Ectodermal cell (in vitro differentiated cells): ENCODE results near the gene PPP2R5C.

Experiments used
- H3K27ac ChIP-seq: 2 replicates; pipeline ENCODE4 v1.7.0; 2013; ENCODE audit warnings: mild to moderate bottlenecking, low read depth, low read length; ENCODE audit not compliant: insufficient read depth, poor library complexity, severe bottlenecking
- H3K27me3 ChIP-seq: 2 replicates; pipeline ENCODE4 v1.7.0; 2013; ENCODE audit warnings: mild to moderate bottlenecking, low read length; ENCODE audit not compliant: insufficient read depth, control insufficient read depth, poor library complexity, severe bottlenecking
- H3K36me3 ChIP-seq: one replicate; pipeline ENCODE4 v1.7.0; 2013; ENCODE audit warnings: low read length; ENCODE audit not compliant: control insufficient read depth, insufficient read depth
- H3K4me1 ChIP-seq: one replicate; pipeline ENCODE4 v1.7.0; 2013; ENCODE audit warnings: low read length; ENCODE audit not compliant: control insufficient read depth, insufficient read depth
- H3K4me3 ChIP-seq: 2 replicates; pipeline ENCODE4 v1.7.0; 2013; ENCODE audit warnings: low read depth, low read length, control low read depth; ENCODE audit not compliant: insufficient read depth
- H3K9me3 ChIP-seq: 2 replicates; pipeline ENCODE4 v1.7.0; 2013; ENCODE audit warnings: mild to moderate bottlenecking, low read length, moderate library complexity; ENCODE audit not compliant: control insufficient read depth
- WGBS, 2 experiments: methylation state at CpG; one replicate each; pipeline ENCODE4 v1.1.7; 2013; ENCODE audit warnings: missing lambda C conversion rate in 2 of 2; 5-methylcytosine and 5-hydroxymethylcytosine counted together

Gene PPP2R5C

DNA sequence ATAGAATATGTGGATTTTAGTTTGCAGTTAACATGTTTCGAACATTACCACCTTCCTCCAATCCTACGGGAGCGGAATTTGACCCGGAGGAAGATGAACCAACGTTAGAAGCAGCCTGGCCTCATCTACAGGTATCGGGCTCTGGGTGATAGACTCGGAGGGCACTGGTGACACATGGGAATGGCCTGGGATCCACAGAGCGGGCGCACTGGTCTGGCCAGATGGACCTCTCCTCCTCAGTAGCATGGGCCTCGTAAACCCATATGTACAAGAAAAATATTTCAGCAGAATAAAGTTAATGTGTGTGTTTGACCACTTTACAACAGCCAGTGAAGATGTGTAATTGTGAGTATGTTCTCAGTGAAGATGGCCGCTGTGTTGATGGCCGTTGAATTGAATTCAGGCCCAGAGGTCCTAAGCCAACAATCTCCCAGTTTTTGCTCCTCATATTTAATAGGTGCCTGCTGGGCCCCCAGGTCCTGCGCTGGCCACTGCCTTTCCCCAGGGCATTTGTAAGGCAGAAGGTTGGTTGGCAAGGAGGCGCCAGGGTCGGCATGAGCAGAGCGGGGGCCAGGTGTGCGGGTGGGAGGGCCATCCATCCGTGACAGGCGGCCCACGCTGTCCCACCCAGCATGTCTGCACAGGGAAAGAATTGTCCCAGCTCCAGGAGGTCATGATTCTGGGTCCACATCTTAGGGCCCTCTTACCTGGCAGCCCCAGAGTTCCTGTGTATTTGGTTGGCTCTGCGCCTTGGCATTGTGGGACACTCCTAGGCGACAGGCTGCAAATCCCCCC, 120.8 kb downstream of the PPP2R5C start:
- no peak overlapping the region for H3K4me3 ChIP-seq
- no peaks in the 10 kb centered on the region for H3K4me1 ChIP-seq
- H3K27ac ChIP-seq = no peak overlapping the region
- H3K9me3 ChIP-seq = no peaks in the 10 kb centered on the region
- WGBS, 2 experiments = 96 to 97% methylated on average over 22 of the region's 22 CpGs
- H3K27me3 ChIP-seq = no peaks in the 10 kb centered on the region
- peaks cover 15% of the 10 kb centered on the region for H3K36me3 ChIP-seq

DNA sequence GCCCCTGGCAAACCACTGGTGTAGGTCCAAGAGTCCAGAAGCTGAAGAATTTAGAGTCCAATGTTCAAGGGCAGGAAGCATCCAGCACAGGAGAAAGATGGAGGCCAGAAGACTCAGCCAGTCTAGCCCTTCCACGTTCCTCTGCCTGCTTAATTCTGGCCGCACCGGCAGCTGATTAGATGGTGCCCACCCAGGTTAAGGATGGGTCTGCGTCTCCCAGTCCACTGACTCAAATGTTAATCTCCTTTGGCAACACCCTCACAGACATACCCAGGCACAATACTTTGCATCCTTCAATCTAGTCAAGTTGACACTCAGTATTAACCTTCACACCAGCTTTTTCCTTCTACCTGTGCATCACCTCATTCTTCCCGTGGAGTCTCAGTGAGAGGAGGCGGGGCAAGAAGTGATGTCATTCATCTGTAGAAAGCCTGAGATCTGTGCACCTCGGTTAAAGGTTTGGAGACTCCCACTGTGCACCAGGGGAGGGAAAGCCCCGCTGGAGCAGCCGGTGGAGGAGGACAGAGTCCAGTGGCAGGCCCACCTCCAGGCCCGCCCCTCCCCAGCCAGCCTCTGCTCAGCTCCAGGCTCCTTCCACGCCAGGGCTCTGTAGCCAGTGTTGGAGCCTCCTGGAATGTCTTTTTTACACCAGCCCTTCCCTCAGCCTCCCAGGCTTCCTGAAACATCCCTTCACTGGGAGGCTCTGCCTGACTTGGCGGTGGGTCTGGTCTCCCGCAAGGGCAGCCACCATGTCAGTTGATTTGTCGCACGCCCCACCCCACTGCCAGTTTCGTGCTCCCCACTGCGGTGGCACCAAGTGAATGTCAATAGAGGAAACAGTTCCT, 122.8 kb downstream of the PPP2R5C start:
- H3K27me3 ChIP-seq = no peaks in the 10 kb centered on the region
- H3K4me1 ChIP-seq = no peaks in the 10 kb centered on the region
- WGBS, 2 experiments = 92 to 93% methylated on average over 17 of the region's 17 CpGs
- H3K36me3 ChIP-seq = peaks cover 15% of the 10 kb centered on the region
- H3K4me3 ChIP-seq = no peak overlapping the region
- no peak overlapping the region for H3K27ac ChIP-seq
- no peaks in the 10 kb centered on the region for H3K9me3 ChIP-seq

DNA sequence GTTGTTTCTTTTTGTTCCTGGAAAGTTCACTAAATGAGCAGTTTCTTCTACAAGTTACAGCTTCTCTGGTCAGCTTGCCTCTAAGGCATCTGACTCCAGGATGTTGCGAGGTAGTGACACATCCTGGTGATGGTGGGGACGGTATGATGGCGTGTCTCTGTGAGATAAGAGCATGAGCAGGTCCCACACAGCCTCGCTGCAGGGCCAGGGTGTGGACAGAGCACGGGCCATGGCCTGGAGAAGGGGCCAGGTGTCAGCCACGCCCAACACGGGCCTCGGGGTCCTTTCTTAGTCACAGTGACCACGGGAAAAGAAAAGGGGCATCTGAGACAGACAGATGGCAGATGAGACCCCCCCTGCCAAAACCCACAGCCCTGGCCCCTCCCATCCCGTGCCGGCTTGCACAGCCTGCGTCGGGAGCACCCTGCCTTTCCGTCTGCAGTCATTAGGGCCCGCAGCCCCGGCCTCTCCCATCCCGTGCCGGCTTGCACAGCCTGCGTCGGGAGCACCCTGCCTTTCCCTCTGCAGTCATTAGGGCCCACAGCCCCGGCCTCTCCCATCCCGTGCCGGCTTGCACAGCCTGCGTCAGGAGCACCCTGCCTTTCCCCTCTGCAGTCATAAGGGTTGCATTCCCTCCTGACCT, 123.5 kb downstream of the PPP2R5C start:
- Histone ChIP-seq H3K9me3 (no peaks in the 10 kb centered on the region), H3K4me3 (no peak overlapping the region), H3K4me1 (no peaks in the 10 kb centered on the region), H3K27ac (no peak overlapping the region), H3K36me3 (peaks cover 15% of the 10 kb centered on the region), H3K27me3 (no peaks in the 10 kb centered on the region)
- 92 to 93% methylated on average over 24 of the region's 24 CpGs for WGBS, 2 experiments

DNA sequence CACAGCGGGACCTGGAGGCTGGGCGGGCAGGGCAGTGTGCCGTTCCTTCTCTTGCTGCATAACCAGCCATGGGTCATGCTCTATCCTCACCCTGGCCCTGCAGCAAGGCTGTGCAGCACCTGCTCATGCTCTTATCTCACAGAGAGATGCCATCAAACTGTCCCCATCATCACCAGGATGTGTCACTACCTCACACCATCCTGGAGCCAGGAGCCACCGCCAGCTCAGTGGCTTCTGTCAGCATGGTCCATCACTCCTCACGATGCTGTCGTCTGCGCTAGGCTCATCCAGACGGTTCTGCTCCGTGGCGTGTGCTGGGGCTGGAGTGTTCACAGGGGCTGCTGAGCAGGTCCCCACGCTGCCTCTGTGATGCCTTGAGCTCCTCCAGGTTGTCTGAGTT, 125.7 kb downstream of the PPP2R5C start:
- WGBS, 2 experiments = 96% methylated on average over 11 of the region's 11 CpGs
- Histone ChIP-seq H3K27me3 (no peaks in the 10 kb centered on the region), H3K4me3 (no peak overlapping the region), H3K9me3 (no peaks in the 10 kb centered on the region), H3K27ac (no peak overlapping the region), H3K36me3 (peaks cover 15% of the 10 kb centered on the region), H3K4me1 (no peaks in the 10 kb centered on the region)

DNA sequence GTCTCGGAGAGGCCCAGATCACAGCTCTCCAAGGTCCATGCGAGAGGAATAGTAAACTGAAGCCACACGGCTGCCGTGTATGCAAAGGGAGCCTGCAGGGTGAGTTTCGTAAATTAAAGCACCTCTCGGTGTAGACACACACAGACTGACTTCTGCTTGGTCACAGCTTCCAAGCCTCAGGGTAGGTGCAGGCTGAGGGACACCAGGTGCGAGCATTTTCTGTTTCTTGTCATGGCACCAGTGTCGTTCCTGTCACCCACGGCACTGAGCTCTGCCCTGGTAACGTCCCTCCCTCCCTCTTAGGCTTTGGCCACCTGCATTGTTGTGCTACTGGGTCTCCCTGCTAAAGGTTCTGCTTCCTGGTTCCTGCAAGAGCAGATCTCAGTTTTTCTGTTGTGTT, 126.7 kb downstream of the PPP2R5C start:
- Histone ChIP-seq H3K4me1 (no peaks in the 10 kb centered on the region), H3K4me3 (no peak overlapping the region), H3K27me3 (no peaks in the 10 kb centered on the region), H3K27ac (no peak overlapping the region), H3K9me3 (no peaks in the 10 kb centered on the region), H3K36me3 (peaks cover 20% of the 10 kb centered on the region)
- 93 to 95% methylated on average over 10 of the region's 10 CpGs for WGBS, 2 experiments

DNA sequence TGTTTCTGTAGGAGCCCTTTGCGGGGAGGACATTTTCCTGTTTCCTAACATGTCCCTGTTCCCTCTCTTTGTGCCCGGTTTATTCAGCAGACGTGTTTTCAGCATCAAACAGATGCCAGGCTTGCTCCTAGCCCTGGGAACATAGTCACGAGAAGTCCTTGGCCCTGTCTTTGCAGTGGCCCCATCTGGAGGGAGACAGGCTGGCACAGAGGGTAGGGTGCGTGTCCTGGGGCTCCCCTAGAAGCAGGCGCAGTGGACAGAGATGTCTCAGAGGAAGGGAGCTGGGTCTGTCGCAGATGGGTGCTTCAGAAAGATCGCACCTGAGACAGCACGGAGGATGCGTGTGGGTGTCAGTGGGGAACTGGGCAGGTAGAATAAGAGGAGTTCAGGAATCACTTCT, 127.9 kb downstream of the PPP2R5C start:
- 95% methylated on average over 10 of the region's 10 CpGs for WGBS, 2 experiments
- H3K4me3 ChIP-seq = no peak overlapping the region
- H3K36me3 ChIP-seq = peaks cover 16% of the 10 kb centered on the region

DNA sequence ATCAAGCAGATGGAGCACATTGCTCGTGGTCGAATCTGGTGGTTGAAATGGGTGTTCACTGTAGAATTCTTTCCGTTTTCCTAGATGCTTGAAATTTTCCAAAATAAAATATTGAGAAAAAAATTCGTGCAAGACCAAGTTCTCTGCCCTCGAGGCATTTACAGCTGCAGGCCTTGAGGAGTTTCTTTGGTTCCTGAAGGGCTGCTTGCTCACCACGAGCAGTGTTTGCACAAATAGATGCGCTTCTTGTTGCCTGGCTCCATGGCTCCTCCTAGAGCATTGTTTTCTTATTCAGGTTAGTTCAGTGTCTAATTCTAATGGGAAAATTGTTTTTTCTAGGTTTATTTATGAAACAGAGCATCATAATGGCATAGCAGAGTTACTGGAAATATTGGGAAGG, 128.4 kb downstream of the PPP2R5C start:
- 86 to 87% methylated on average over 7 of the region's 7 CpGs for WGBS, 2 experiments
- Histone ChIP-seq H3K9me3 (no peaks in the 10 kb centered on the region), H3K4me1 (no peaks in the 10 kb centered on the region), H3K36me3 (peaks cover 16% of the 10 kb centered on the region), H3K27me3 (no peaks in the 10 kb centered on the region), H3K27ac (no peak overlapping the region), H3K4me3 (no peak overlapping the region)

More for the DNA sequence above, 127.9 kb downstream of the PPP2R5C start:
- H3K9me3 ChIP-seq = no peaks in the 10 kb centered on the region
- no peaks in the 10 kb centered on the region for H3K4me1 ChIP-seq
- H3K27ac ChIP-seq = no peak overlapping the region
- H3K27me3 ChIP-seq = no peaks in the 10 kb centered on the region

DNA sequence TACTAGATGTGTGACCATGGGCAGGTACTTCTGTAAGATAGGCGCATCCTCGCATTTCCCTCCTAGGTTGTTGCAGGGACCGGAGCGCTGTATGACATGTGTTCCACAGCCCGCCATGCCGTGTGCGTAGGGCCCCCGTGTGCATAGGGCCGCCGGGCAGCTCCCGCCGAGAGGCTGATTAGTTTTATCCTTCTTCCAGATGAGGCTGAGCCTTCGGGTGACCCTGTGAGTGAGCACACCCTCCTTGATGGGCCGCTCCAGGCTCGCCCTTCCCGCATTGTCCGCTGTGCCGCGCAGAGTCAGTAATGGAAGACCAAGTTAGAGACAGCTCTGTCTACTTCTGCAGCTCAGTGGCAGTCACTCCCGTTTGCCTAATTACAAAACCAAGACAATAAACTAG, 130.0 kb downstream of the PPP2R5C start:
- Histone ChIP-seq H3K4me3 (no peak overlapping the region), H3K27ac (no peak overlapping the region), H3K36me3 (peaks cover 12% of the 10 kb centered on the region), H3K27me3 (no peaks in the 10 kb centered on the region), H3K4me1 (no peaks in the 10 kb centered on the region), H3K9me3 (no peaks in the 10 kb centered on the region)
- 92 to 93% methylated on average over 20 of the region's 20 CpGs for WGBS, 2 experiments

DNA sequence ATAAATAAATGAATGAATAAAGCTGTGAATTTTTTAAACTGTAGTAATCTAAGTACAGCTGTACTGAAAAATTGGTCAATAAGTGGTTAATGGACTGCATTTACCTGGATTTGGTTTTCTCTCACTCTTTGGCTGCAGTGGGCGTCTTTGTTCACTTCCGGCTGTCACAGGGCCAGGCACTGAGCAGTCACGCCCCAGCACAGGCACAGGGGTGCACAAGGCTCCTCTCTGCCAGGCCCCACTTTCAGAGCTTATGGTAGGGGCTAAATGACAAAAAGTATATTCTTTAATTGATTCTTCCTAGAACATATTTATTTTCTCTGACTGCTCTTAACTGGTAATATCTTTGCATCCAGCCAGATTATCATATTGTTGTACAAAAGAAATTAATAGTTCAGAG, 132.2 kb downstream of the PPP2R5C start:
- Histone ChIP-seq H3K9me3 (no peaks in the 10 kb centered on the region), H3K27ac (no peak overlapping the region), H3K4me3 (no peak overlapping the region), H3K27me3 (no peaks in the 10 kb centered on the region), H3K4me1 (no peaks in the 10 kb centered on the region), H3K36me3 (peaks cover 22% of the 10 kb centered on the region)
- 95 to 96% methylated on average over 3 of the region's 3 CpGs for WGBS, 2 experiments
